Measurements from ENCODE around the gene NDUFS7. TPM values are rescaled to one million over a fixed set of nuclear protein-coding genes. Genes with fewer than 3 reads are reported as not detected.

The NDUFS7 gene
- total RNA-seq, 1 donor from 2014 or later = 83.3 TPM

DNA sequence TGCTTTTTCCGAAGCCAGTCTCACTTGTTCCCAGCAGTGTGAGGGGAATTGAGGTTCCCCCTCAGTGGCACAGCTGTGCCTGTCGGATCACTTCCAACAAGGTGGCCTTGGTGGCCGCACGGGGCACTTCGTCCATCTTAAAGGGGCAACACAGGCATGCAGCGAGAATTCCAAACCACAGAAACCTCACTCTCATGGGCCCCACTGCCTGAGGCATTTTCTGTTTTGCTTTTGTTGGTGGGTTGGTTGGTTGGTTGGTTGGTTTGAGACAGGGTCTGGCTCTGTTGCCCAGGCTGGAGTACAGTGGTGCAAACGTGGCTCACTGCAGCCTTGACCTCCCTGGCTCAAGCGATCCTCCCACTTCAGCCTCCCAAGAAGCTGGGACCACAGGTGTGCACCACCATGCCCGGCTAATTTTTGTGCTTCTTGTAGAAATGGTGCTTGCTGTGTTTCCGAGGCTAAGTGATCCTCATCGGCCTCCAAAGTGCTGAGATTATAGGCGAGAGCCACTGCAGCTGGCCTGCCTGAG, 3.7 kb upstream of the NDUFS7 start:
- H3K36me3 Mint-ChIP-seq = peaks cover 10% of the 10 kb centered on the region

DNA sequence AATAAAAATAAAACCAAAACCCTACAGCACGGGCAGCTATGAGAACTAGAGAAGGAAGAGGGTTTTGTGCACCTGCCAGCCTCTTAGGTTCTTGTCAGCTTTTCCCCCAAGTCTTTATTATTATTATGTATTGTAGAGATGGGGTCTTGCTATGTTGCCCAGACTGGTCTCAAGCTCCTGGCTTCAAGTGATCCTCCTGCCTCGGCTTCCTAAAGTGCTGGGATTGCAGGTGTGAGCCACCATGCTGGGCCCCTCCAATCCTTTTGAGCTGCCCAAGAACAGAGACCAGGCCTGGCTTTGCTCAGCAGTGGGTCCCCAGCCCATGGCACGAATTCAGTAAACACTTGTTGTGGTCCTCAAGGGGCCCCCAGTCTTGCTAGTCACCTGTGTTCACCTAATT, 1.5 kb upstream of the NDUFS7 start:
- H3K9me3 Mint-ChIP-seq = no peaks in the 10 kb centered on the region
- no peak for DNase-seq (ENCODE audit: extremely low spot score, unreplicated experiment)
- H3K27me3 Mint-ChIP-seq = peaks cover 10% of the 10 kb centered on the region
- no peak overlapping the region for H3K27ac Mint-ChIP-seq
- H3K4me1 Mint-ChIP-seq (ENCODE audit: unreplicated experiment) = peaks cover 14% of the 10 kb centered on the region
- TF ChIP-seq, protein P1, sequence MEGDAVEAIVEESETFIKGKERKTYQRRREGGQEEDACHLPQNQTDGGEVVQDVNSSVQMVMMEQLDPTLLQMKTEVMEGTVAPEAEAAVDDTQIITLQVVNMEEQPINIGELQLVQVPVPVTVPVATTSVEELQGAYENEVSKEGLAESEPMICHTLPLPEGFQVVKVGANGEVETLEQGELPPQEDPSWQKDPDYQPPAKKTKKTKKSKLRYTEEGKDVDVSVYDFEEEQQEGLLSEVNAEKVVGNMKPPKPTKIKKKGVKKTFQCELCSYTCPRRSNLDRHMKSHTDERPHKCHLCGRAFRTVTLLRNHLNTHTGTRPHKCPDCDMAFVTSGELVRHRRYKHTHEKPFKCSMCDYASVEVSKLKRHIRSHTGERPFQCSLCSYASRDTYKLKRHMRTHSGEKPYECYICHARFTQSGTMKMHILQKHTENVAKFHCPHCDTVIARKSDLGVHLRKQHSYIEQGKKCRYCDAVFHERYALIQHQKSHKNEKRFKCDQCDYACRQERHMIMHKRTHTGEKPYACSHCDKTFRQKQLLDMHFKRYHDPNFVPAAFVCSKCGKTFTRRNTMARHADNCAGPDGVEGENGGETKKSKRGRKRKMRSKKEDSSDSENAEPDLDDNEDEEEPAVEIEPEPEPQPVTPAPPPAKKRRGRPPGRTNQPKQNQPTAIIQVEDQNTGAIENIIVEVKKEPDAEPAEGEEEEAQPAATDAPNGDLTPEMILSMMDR (conservative IDR thresholded peaks at IDR 0.05) = no peak
- no peak overlapping the region for H3K4me3 Mint-ChIP-seq
- H3K36me3 Mint-ChIP-seq = peaks cover 6% of the 10 kb centered on the region

More for the DNA sequence above, 3.7 kb upstream of the NDUFS7 start:
- TF ChIP-seq, protein P1 (conservative IDR thresholded peaks at IDR 0.05) = no peak
- Mint-ChIP-seq H3K9me3 (no peaks in the 10 kb centered on the region), H3K4me1 (ENCODE audit: unreplicated experiment) (peaks cover 14% of the 10 kb centered on the region), H3K27ac (no peak overlapping the region), H3K4me3 (no peak overlapping the region), H3K27me3 (peaks cover 10% of the 10 kb centered on the region)
- DNase-seq (ENCODE audit: extremely low spot score, unreplicated experiment) = no peak

DNA sequence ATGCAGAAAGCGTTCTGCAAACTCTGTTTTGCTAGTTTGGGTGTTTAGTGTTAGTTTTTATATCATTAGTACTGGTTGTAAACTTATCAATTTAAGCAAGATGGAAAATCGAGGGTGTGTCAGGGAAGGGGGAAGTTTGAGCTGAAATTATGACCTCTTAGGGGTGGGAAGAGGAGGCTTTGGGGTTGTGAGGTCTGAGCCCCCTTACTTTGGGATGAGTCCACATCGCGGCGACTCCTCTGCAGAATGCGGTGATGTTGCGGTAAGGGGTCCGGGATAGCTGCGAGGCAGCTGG, 743 bp upstream of the NDUFS7 start:
- Mint-ChIP-seq H3K36me3 (peaks cover 6% of the 10 kb centered on the region), H3K27ac (peak overlapping the region; percentile 100), H3K4me3 (peak overlapping the region; percentile 96), H3K9me3 (no peaks in the 10 kb centered on the region), H3K4me1 (ENCODE audit: unreplicated experiment) (peaks cover 14% of the 10 kb centered on the region), H3K27me3 (peaks cover 10% of the 10 kb centered on the region)
- TF ChIP-seq, protein P1 (conservative IDR thresholded peaks at IDR 0.05) = no peak
- no peak for DNase-seq (ENCODE audit: extremely low spot score, unreplicated experiment)

DNA sequence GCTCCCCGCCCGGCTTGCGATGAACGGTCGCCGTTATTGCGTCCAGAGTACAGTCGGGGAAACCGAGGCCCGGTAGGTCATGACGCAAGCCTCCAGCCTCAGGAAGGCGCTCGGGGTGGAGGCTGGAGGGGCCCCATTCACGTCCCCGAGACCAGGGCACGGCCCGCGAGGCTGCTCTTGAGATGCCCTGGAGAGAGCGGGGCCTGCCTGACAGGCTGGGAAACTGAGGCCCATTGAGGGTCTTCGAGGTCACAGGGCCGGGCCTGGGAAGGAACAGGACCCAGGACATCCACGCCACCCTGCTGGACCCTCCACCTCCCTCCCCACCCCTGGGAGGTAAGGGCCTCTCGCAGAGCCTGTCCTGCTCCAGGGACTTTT, 367 bp downstream of the NDUFS7 start:
- Mint-ChIP-seq H3K27ac (peak overlapping the region; percentile 42), H3K4me3 (peak overlapping the region; percentile 82), H3K9me3 (no peaks in the 10 kb centered on the region), H3K4me1 (ENCODE audit: unreplicated experiment) (peaks cover 14% of the 10 kb centered on the region), H3K27me3 (peaks cover 10% of the 10 kb centered on the region), H3K36me3 (peaks cover 9% of the 10 kb centered on the region)
- DNase-seq (ENCODE audit: extremely low spot score, unreplicated experiment) = no peak
- TF ChIP-seq, protein P1 (conservative IDR thresholded peaks at IDR 0.05) = no peak

DNA sequence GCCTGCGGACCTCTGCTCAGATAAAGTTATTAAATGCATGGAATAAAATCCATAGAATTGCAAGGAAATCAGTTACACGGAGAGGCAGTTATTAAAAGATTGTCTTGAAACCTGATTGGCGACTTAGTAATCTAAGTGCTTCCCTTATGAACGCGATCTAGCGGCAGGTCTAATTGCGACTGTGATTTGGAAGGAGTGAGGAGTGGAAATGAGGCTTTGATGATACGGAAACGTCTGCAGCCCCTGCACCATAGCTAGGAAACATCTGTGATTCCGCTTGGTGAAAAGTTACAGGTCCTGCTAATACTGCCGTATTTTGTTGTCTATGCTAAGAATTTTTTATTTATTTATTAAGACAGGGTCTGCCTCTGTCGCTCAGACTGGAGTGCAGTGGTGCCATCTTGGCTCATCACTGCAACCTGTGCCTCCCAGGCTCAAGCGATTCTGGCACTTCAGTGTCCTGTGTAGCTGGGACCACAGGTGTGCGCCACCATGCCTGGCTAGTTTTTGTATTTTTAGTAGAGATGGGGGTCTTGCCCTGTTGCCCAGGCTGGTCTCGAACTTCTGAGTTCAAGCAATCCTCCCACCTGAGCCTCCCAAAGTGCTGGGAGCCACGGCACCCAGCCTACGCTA, 887 bp downstream of the NDUFS7 start:
- TF ChIP-seq, protein P1 (conservative IDR thresholded peaks at IDR 0.05) = no peak
- DNase-seq (ENCODE audit: extremely low spot score, unreplicated experiment) = no peak
- Mint-ChIP-seq H3K4me1 (ENCODE audit: unreplicated experiment) (peaks cover 14% of the 10 kb centered on the region), H3K27me3 (peaks cover 10% of the 10 kb centered on the region), H3K4me3 (peak overlapping the region; percentile 82), H3K9me3 (no peaks in the 10 kb centered on the region), H3K36me3 (peaks cover 9% of the 10 kb centered on the region), H3K27ac (peak overlapping the region; percentile 42)

Measured in type B pancreatic cell (in vitro differentiated cells).